Heart left ventricle (tissue), 16 donors: Measurements from ENCODE around the gene SLC15A4. TPM values are rescaled to one million over a fixed set of nuclear protein-coding genes. Genes with fewer than 3 reads are reported as not detected.

Source experiments
- ATAC-seq, 4 donors: fragments of 200-7000 bp; cut with Tn5 transposase; one replicate each; pipeline ENCODE4 v1.9.1; 2020 to 2022; ENCODE audit warnings: moderate library complexity in 4 of 4, mild to moderate bottlenecking in 3 of 4, moderate number of reproducible peaks in 1 of 4
- DNase-seq, 5 donors: peaks; one replicate each; pipeline ENCODE4 v3.0.0-alpha.2; 2020
- H3K27ac ChIP-seq, 12 donors: fragments of 200-600 bp; sonication (generic) in 4 of 12; one replicate each; pipeline versions ENCODE4 v1.5.0 to v1.8.0; 2016 to 2022; ENCODE audit warnings: mild to moderate bottlenecking in 2 of 12
- H3K27me3 ChIP-seq, 9 donors: fragments of 200-600 bp; sonication (generic) in 2 of 9; one replicate each; pipeline versions ENCODE4 v1.5.1 to v1.8.0; 2016 to 2022; ENCODE audit warnings: mild to moderate bottlenecking in 3 of 9
- H3K36me3 ChIP-seq, 9 donors: fragments of 200-600 bp; sonication (generic) in 2 of 9; one replicate each; pipeline versions ENCODE4 v1.5.0 to v1.8.0; 2018 to 2022; ENCODE audit warnings: mild to moderate bottlenecking in 2 of 9
- H3K4me1 ChIP-seq, 12 donors: fragments of 200-600 bp; sonication (generic) in 4 of 12; one replicate each; pipeline versions ENCODE4 v1.5.0 to v1.8.0; 2016 to 2022; ENCODE audit warnings: mild to moderate bottlenecking in 3 of 12
- H3K4me3 ChIP-seq, 12 donors: fragments of 200-600 bp; sonication (generic) in 4 of 12; one replicate each; pipeline versions ENCODE4 v1.5.0 to v1.8.0; 2017 to 2022; ENCODE audit warnings: mild to moderate bottlenecking in 9 of 12, moderate library complexity in 4 of 12
- H3K9me3 ChIP-seq, 12 donors: fragments of 200-600 bp; sonication (generic) in 4 of 12; one replicate each; pipeline versions ENCODE4 v1.5.0 to v1.8.0; 2016 to 2022; ENCODE audit warnings: mild to moderate bottlenecking in 1 of 12
- CTCF ChIP-seq, 12 donors: fragments of 200-600 bp; sonication (generic) in 4 of 12; IDR thresholded peaks; one replicate each; pipeline versions ENCODE4 v1.5.0 to v1.8.0; 2018 to 2022; ENCODE audit warnings: antibody characterized with exemption in 12 of 12, mild to moderate bottlenecking in 5 of 12
- POLR2A ChIP-seq, 2 donors: fragments of 450-650 bp; IDR thresholded peaks; one replicate each; pipeline ENCODE4 v1.6.1; 2017; ENCODE audit warnings: antibody characterized with exemption in 2 of 2, mild to moderate bottlenecking in 2 of 2, moderate library complexity in 2 of 2
- WGBS, 4 donors: extraction: QIAGEN DNeasy Blood & Tissue Kit in 2 of 4; methylation state at CpG; one replicate each; pipeline versions ENCODE4 v1.1.5 to v1.1.7; 2013 to 2018; 5-methylcytosine and 5-hydroxymethylcytosine counted together
- intact Hi-C, 10 donors: fragments of 100-400 bp; cut with DNase I; formaldehyde crosslinking; loops; one replicate each; pipeline versions ENCODE4 v1.11.1 to v1.14.2; 2022
- polyA plus RNA-seq, 2 donors: library from polyadenylated mRNA; stranded (reverse); fragments of 200-250 nt; gene quantifications; one replicate each; pipeline ENCODE4 v1.2.3, GENCODE V29; 2013
- total RNA-seq, 9 donors: library from RNA; depleted of rRNA in 2 of 9; stranded (reverse); fragments of >200 nt in 2 of 9; fragmentation: NEBNext Ultra II Directional in 3 of 9; extraction: Animal tissue kit (Norgen Biotek cat#: 25700) in 3 of 9; gene quantifications; one replicate each; pipeline versions ENCODE4 v1.1.0 to v1.2.4, GENCODE V29; 2016 to 2023
- donor health status: ischemic (EF 13 %, LVEDD 7.1; RV severe dilation, severe dysfunction).
- donor health status: healthy with polysubstance abuse.
- donor health status: DM: no; HTN: yes; CAD: no.
- donor health status: DM: no; HTN: no; CAD: no.
- donor health status: ischemic (EF 25% LVEDD 6.9; RV normal size, moderate dysfunction).
- donor health status: ischemic (EF 25% LVEDD 5.7; RV mildly dilated, moderate dysfunction).
- donor health status: healthy.
- donor health status: DM: yes; HTN: yes; CAD: no.
- donor health status: ischemic (EF 35%, LVEDD 5.7; RV mildly dilated, moderate dysfunction).
- donor health status: nonischemic (EF 11% LVEDD 7.7; RV severe dilation, severe dysfunction).
- donor health status: DM: yes; HTN: yes; CAD: no.
- donor health status: PGD.
- donor health status: ischemic (EF 29% LVEDD 5.4; RV normal size, mild dysfunction).
- donor health status: nonischemic (EF 23%, LVEDD 6.1; RV moderate dilation, normal function).

SLC15A4 gene
- total and polyA plus RNA-seq, 11 donors, result 10.5 to 31.5 (median 18.1) TPM

- no peak for TF ChIP-seq CTCF (IDR thresholded peaks at IDR 0.05)
- no peak for TF ChIP-seq POLR2A (IDR thresholded peaks at IDR 0.05)
- intact Hi-C loops, result loop anchor here in 4 of 10 donors (10.0 kb wide), 2 partner anchors 181 to 1131 kb away; no protein-coding TSS in a partner anchor
- ATAC-seq (no peak), DNase-seq (no peak)
- Histone ChIP-seq H3K36me3 (no peaks in the 10 kb centered on the region), H3K4me3 (no peak overlapping the region), H3K27me3 (no peaks in the 10 kb centered on the region), H3K9me3 (peaks cover 0 to 10% (median 0%) of the 10 kb centered on the region in 12 donors), H3K27ac (no peak overlapping the region), H3K4me1 (peaks cover 0 to 8% (median 0%) of the 10 kb centered on the region in 12 donors)
- WGBS, 4 donors, result 71 to 83% (median 76%) methylated on average over 13 of the region's 13 CpGs
Observed at GRCh38 chr12:128784030-128784760, 39.6 kb downstream of the SLC15A4 start.

GRCh38 chr12:128783129-128783574, 40.6 kb downstream of the SLC15A4 start:
- WGBS, 4 donors, result 72 to 82% (median 75%) methylated on average over 8 of the region's 8 CpGs

GRCh38 chr12:128779901-128780300, 43.9 kb downstream of the SLC15A4 start:
- H3K4me3 ChIP-seq, result no peak overlapping the region
- DNase-seq (no peak), ATAC-seq (no peak)
- H3K9me3 ChIP-seq, result peaks cover 0 to 10% (median 0%) of the 10 kb centered on the region in 12 donors
- H3K27ac ChIP-seq, result no peak overlapping the region
- peaks cover 0 to 8% (median 0%) of the 10 kb centered on the region in 12 donors for H3K4me1 ChIP-seq
- no peak for TF ChIP-seq POLR2A (IDR thresholded peaks at IDR 0.05)
- TF ChIP-seq CTCF (IDR thresholded peaks at IDR 0.05), result no peak
- intact Hi-C loops, result loop anchor here in 4 of 10 donors (10.0 kb wide), 2 partner anchors 185 to 1135 kb away; no protein-coding TSS in a partner anchor
- H3K36me3 ChIP-seq, result no peaks in the 10 kb centered on the region
- no peaks in the 10 kb centered on the region for H3K27me3 ChIP-seq

More at GRCh38 chr12:128783129-128783574, 40.6 kb downstream of the SLC15A4 start:
- ATAC-seq (no peak), DNase-seq (no peak)
- Histone ChIP-seq H3K9me3 (peaks cover 0 to 10% (median 0%) of the 10 kb centered on the region in 12 donors), H3K36me3 (no peaks in the 10 kb centered on the region), H3K27me3 (no peaks in the 10 kb centered on the region), H3K4me1 (peaks cover 0 to 8% (median 0%) of the 10 kb centered on the region in 12 donors), H3K4me3 (no peak overlapping the region), H3K27ac (no peak overlapping the region)
- intact Hi-C loops, result loop anchor here in 4 of 10 donors (10.0 kb wide), 2 partner anchors 182 to 1132 kb away; no protein-coding TSS in a partner anchor
- TF ChIP-seq POLR2A (IDR thresholded peaks at IDR 0.05), result no peak
- TF ChIP-seq CTCF (IDR thresholded peaks at IDR 0.05), result no peak

- no peak for ATAC-seq
Observed at GRCh38 chr12:128772249-128772648, 51.5 kb downstream of the SLC15A4 start.

More at GRCh38 chr12:128772249-128772648, 51.5 kb downstream of the SLC15A4 start:
- no peak for DNase-seq
- H3K27ac ChIP-seq, result no peak overlapping the region
- TF ChIP-seq CTCF (IDR thresholded peaks at IDR 0.05), result no peak
- TF ChIP-seq POLR2A (IDR thresholded peaks at IDR 0.05), result no peak
- no peaks in the 10 kb centered on the region for H3K4me1 ChIP-seq
- no peaks in the 10 kb centered on the region for H3K9me3 ChIP-seq
- 84 to 92% (median 88%) methylated on average over 10 of the region's 10 CpGs for WGBS, 4 donors
- H3K4me3 ChIP-seq, result no peak overlapping the region
- intact Hi-C loops, result no loop called here
- H3K36me3 ChIP-seq, result no peaks in the 10 kb centered on the region
- H3K27me3 ChIP-seq, result peaks cover 0 to 20% (median 6%) of the 10 kb centered on the region in 9 donors
